Measurements from ENCODE around the gene FOXF2.

FOXF2 gene

GRCh38 chr6:1390946-1391799, 1.8 kb downstream of the FOXF2 start:
- DNase-seq (ENCODE audit: low read depth in 2 of 2) = no peak

GRCh38 chr6:1391800-1392309, 2.5 kb downstream of the FOXF2 start:
- no peak for DNase-seq (ENCODE audit: low read depth in 2 of 2)

- DNase-seq (ENCODE audit: low read depth in 2 of 2) = no peak
Observed at GRCh38 chr6:1392813-1393640, 3.7 kb downstream of the FOXF2 start.

- DNase-seq (ENCODE audit: low read depth in 2 of 2) = no peak
Observed at GRCh38 chr6:1393641-1394283, 4.4 kb downstream of the FOXF2 start.

- no peak for DNase-seq (ENCODE audit: low read depth in 2 of 2)
Observed at GRCh38 chr6:1394514-1395463, 5.4 kb downstream of the FOXF2 start.

GRCh38 chr6:1395506-1395905, 6.1 kb downstream of the FOXF2 start:
- no peak for DNase-seq (ENCODE audit: low read depth in 2 of 2)

- DNase-seq (ENCODE audit: low read depth in 2 of 2) = no peak
Observed at GRCh38 chr6:1395941-1396908, 6.8 kb downstream of the FOXF2 start.

- peak; percentile 36 to 39 for DNase-seq (ENCODE audit: low read depth in 2 of 2)
Observed at GRCh38 chr6:1396952-1397868, 7.8 kb downstream of the FOXF2 start.

- DNase-seq (ENCODE audit: low read depth in 2 of 2) = no peak
Observed at GRCh38 chr6:1399085-1399780, 9.9 kb downstream of the FOXF2 start.

GRCh38 chr6:1400126-1400850, 10.9 kb downstream of the FOXF2 start:
- DNase-seq (ENCODE audit: low read depth in 2 of 2) = no peak

- DNase-seq (ENCODE audit: low read depth in 2 of 2) = no peak
Observed at GRCh38 chr6:1402369-1402768, 13.0 kb downstream of the FOXF2 start.

GRCh38 chr6:1402868-1403267, 13.5 kb downstream of the FOXF2 start:
- no peak for DNase-seq (ENCODE audit: low read depth in 2 of 2)

- no peak for DNase-seq (ENCODE audit: low read depth in 2 of 2)
Observed at GRCh38 chr6:1403851-1404712, 14.7 kb downstream of the FOXF2 start.

- no peak for DNase-seq (ENCODE audit: low read depth in 2 of 2)
Observed at GRCh38 chr6:1404713-1405098, 15.3 kb downstream of the FOXF2 start.

GRCh38 chr6:1405221-1405620, 15.8 kb downstream of the FOXF2 start:
- DNase-seq (ENCODE audit: low read depth in 2 of 2) = no peak

- DNase-seq (ENCODE audit: low read depth in 2 of 2) = no peak
Observed at GRCh38 chr6:1406306-1407072, 17.1 kb downstream of the FOXF2 start.

Data from stimulated activated CD8-positive, alpha-beta memory T cell treated with anti-CD3 and anti-CD28 coated beads, Interleukin-15, amount 100 ng/mL, for 4 hours (primary cell).